Stimulated activated effector memory CD8-positive, alpha-beta T cell treated with anti-CD3 and anti-CD28 coated beads, Interleukin-12 subunit alpha, Interleukin-12 subunit beta, amount 100 ng/mL, for 72 hours (primary cell): ENCODE data around the gene TTLL6.

ENCODE experiments used
- ATAC-seq: fragments of 150-1000 bp; cut with Tn5 transposase; 2 replicates; pipeline ENCODE4 v1.10.0; 2021
- DNase-seq, 2 donors: peaks; one replicate each; pipeline ENCODE4 v3.0.0; 2021 to 2022; ENCODE audit warnings: low spot score in 2 of 2
- H3K27ac Mint-ChIP-seq: one replicate; pipeline ENCODE4 v1.8.0; 2022; ENCODE audit warnings: mild to moderate bottlenecking, mixed read lengths
- H3K36me3 Mint-ChIP-seq: one replicate; pipeline ENCODE4 v1.8.0; 2022; ENCODE audit warnings: mild to moderate bottlenecking, mixed read lengths
- H3K4me1 Mint-ChIP-seq: one replicate; pipeline ENCODE4 v1.8.0; 2022; ENCODE audit warnings: mixed read lengths
- H3K4me3 Mint-ChIP-seq: one replicate; pipeline ENCODE4 v1.8.0; 2022; ENCODE audit warnings: mild to moderate bottlenecking, mixed read lengths
- H3K9me3 Mint-ChIP-seq: one replicate; pipeline ENCODE4 v1.8.0; 2022; ENCODE audit warnings: mixed read lengths

Gene TTLL6

GRCh38 chr17:48728232-48729231, 88.5 kb downstream of the TTLL6 start, which contains the start of gene HOXB13:
Gene HOXB13, minus strand, starts transcription at chr17:48728750. Its CDS starts 157 bp downstream, at chr17:48728593.
- Mint-ChIP-seq H3K4me1 (peaks cover 49% of the 10 kb centered on the region), H3K27ac (no peak within 1 kb of the TSS), H3K36me3 (peaks cover 13% of the 10 kb centered on the region), H3K4me3 (peak within 1 kb of the TSS; percentile 68), H3K9me3 (no peaks in the 10 kb centered on the region)
- ATAC-seq, result no peak
- no peak for DNase-seq

GRCh38 chr17:48727415-48728175, 89.4 kb downstream of the TTLL6 start:
- H3K36me3 Mint-ChIP-seq, result peaks cover 13% of the 10 kb centered on the region
- peaks cover 47% of the 10 kb centered on the region for H3K4me1 Mint-ChIP-seq
- peak overlapping the region; percentile 68 for H3K4me3 Mint-ChIP-seq
- no peak overlapping the region for H3K27ac Mint-ChIP-seq
- DNase-seq, result no peak
- H3K9me3 Mint-ChIP-seq, result no peaks in the 10 kb centered on the region
- peak; percentile 48 for ATAC-seq

GRCh38 chr17:48726916-48727286, 90.1 kb downstream of the TTLL6 start:
- ATAC-seq, result peak; percentile 57
- Mint-ChIP-seq H3K36me3 (peaks cover 13% of the 10 kb centered on the region), H3K4me3 (no peak overlapping the region), H3K9me3 (no peaks in the 10 kb centered on the region), H3K27ac (no peak overlapping the region), H3K4me1 (peaks cover 45% of the 10 kb centered on the region)
- no peak for DNase-seq

GRCh38 chr17:48726114-48726915, 90.7 kb downstream of the TTLL6 start:
- Mint-ChIP-seq H3K36me3 (peaks cover 13% of the 10 kb centered on the region), H3K4me1 (peaks cover 45% of the 10 kb centered on the region), H3K27ac (no peak overlapping the region), H3K9me3 (no peaks in the 10 kb centered on the region), H3K4me3 (no peak overlapping the region)
- DNase-seq (no peak), ATAC-seq (peak; percentile 50)

GRCh38 chr17:48725288-48726064, 91.6 kb downstream of the TTLL6 start:
- H3K27ac Mint-ChIP-seq, result no peak overlapping the region
- DNase-seq, result no peak

GRCh38 chr17:48725004-48725287, 92.1 kb downstream of the TTLL6 start:
- no peaks in the 10 kb centered on the region for H3K9me3 Mint-ChIP-seq
- peak overlapping the region; percentile 59 for H3K4me3 Mint-ChIP-seq
- ATAC-seq (no peak), DNase-seq (no peak)
- peaks cover 45% of the 10 kb centered on the region for H3K4me1 Mint-ChIP-seq
- peaks cover 13% of the 10 kb centered on the region for H3K36me3 Mint-ChIP-seq
- H3K27ac Mint-ChIP-seq, result no peak overlapping the region

More at GRCh38 chr17:48725288-48726064, 91.6 kb downstream of the TTLL6 start:
- peaks cover 45% of the 10 kb centered on the region for H3K4me1 Mint-ChIP-seq
- ATAC-seq, result peak; percentile 38
- peak overlapping the region; percentile 59 for H3K4me3 Mint-ChIP-seq
- H3K36me3 Mint-ChIP-seq, result peaks cover 13% of the 10 kb centered on the region
- H3K9me3 Mint-ChIP-seq, result no peaks in the 10 kb centered on the region

GRCh38 chr17:48724251-48725003, 92.6 kb downstream of the TTLL6 start:
- H3K4me3 Mint-ChIP-seq, result peak overlapping the region; percentile 59
- peak; percentile 62 to 89 for DNase-seq
- ATAC-seq, result peak; percentile 53
- peaks cover 13% of the 10 kb centered on the region for H3K36me3 Mint-ChIP-seq
- no peaks in the 10 kb centered on the region for H3K9me3 Mint-ChIP-seq
- peaks cover 42% of the 10 kb centered on the region for H3K4me1 Mint-ChIP-seq
- H3K27ac Mint-ChIP-seq, result no peak overlapping the region

- ATAC-seq (no peak), DNase-seq (no peak)
- Mint-ChIP-seq H3K36me3 (peaks cover 13% of the 10 kb centered on the region), H3K4me3 (peak overlapping the region; percentile 59), H3K27ac (no peak overlapping the region), H3K9me3 (no peaks in the 10 kb centered on the region), H3K4me1 (peaks cover 37% of the 10 kb centered on the region)
Measured at GRCh38 chr17:48723423-48724250, 93.4 kb downstream of the TTLL6 start.

- Mint-ChIP-seq H3K4me1 (peaks cover 35% of the 10 kb centered on the region), H3K4me3 (peak within 1 kb of the TSS; percentile 59), H3K27ac (no peak within 1 kb of the TSS), H3K9me3 (no peaks in the 10 kb centered on the region), H3K36me3 (peaks cover 13% of the 10 kb centered on the region)
- ATAC-seq (no peak), DNase-seq (no peak)
Measured at GRCh38 chr17:48722915-48723422, 94.1 kb downstream of the TTLL6 start, which contains the start of gene PRAC2. Gene PRAC2, plus strand, starts transcription at chr17:48723185. Its CDS starts 1,226 bp downstream, at chr17:48724411.

- no peak for DNase-seq
- Mint-ChIP-seq H3K4me3 (peak within 1 kb of the TSS; percentile 59), H3K27ac (no peak within 1 kb of the TSS), H3K9me3 (no peaks in the 10 kb centered on the region), H3K36me3 (peaks cover 13% of the 10 kb centered on the region), H3K4me1 (peaks cover 33% of the 10 kb centered on the region)
- ATAC-seq, result no peak
Measured at GRCh38 chr17:48722201-48722907, 94.7 kb downstream of the TTLL6 start, which contains the start of gene PRAC1. Gene PRAC1, minus strand, starts transcription at chr17:48722518. Its CDS starts 126 bp downstream, at chr17:48722392.

- peaks cover 13% of the 10 kb centered on the region for H3K36me3 Mint-ChIP-seq
- no peak overlapping the region for H3K27ac Mint-ChIP-seq
Measured at GRCh38 chr17:48721009-48721402, 96.0 kb downstream of the TTLL6 start.

GRCh38 chr17:48720266-48721008, 96.6 kb downstream of the TTLL6 start:
- Mint-ChIP-seq H3K4me3 (no peak overlapping the region), H3K4me1 (peaks cover 32% of the 10 kb centered on the region), H3K27ac (no peak overlapping the region), H3K9me3 (no peaks in the 10 kb centered on the region), H3K36me3 (peaks cover 13% of the 10 kb centered on the region)
- DNase-seq, result no peak
- ATAC-seq, result no peak

More at GRCh38 chr17:48721009-48721402, 96.0 kb downstream of the TTLL6 start:
- DNase-seq (no peak), ATAC-seq (no peak)
- peaks cover 33% of the 10 kb centered on the region for H3K4me1 Mint-ChIP-seq
- H3K4me3 Mint-ChIP-seq, result no peak overlapping the region
- no peaks in the 10 kb centered on the region for H3K9me3 Mint-ChIP-seq
